OCI-LY7 (cell line): ENCODE measurements around the gene PLA2G4E. TPM values are rescaled to one million over a fixed set of nuclear protein-coding genes. Genes with fewer than 3 reads are reported as not detected.

Experiments used
- BruUV-seq: library from RNA; stranded (reverse); fragments of 400-500 nt; replicated peaks from 2 replicates; lab custom pipeline; 2021; lab: Mats Ljungman, UMichigan
- CTCF ChIA-PET: fragments of 300-600 bp; sonication (Branson Sonifier 250); formaldehyde crosslinking; loops from one replicate; lab custom pipeline; 2022; ENCODE audit warnings: antibody characterized with exemption; ENCODE audit not compliant: unreplicated experiment; lab: Charles Lee
- POLR2A ChIA-PET: fragments of 300-600 bp; sonication (Branson Sonifier 250); formaldehyde crosslinking; loops from one replicate; lab custom pipeline; 2022; ENCODE audit warnings: antibody characterized with exemption; lab: Charles Lee
- DNase-seq: peaks from one replicate; pipeline ENCODE4 v3.0.0-alpha.2; 2015; ENCODE audit warnings: low spot score
- H2AFZ ChIP-seq: fragments of 200-600 bp; sonication (generic), shearing (Covaris generic); 2 replicates; pipeline ENCODE4 v1.6.1; 2014; ENCODE audit warnings: mild to moderate bottlenecking, antibody characterized with exemption, low read length, moderate library complexity
- H3K27ac ChIP-seq: fragments of 200-600 bp; sonication (generic); 2 replicates; pipeline ENCODE4 v1.5.1; 2014; ENCODE audit warnings: mixed run types, low read depth, mild to moderate bottlenecking, moderate library complexity, low read length, inconsistent platforms; ENCODE audit not compliant: poor library complexity, severe bottlenecking
- H3K36me3 ChIP-seq: fragments of 200-600 bp; sonication (generic); 2 replicates; pipeline ENCODE4 v1.6.1; 2014; ENCODE audit warnings: mild to moderate bottlenecking, antibody characterized with exemption, low read length, moderate library complexity, mixed read lengths; ENCODE audit not compliant: insufficient read depth
- H3K4me1 ChIP-seq: fragments of 200-600 bp; sonication (generic); 2 replicates; pipeline ENCODE4 v1.5.1; 2014; ENCODE audit warnings: mild to moderate bottlenecking, low read length; ENCODE audit not compliant: insufficient read depth, poor library complexity, severe bottlenecking
- H3K4me2 ChIP-seq: fragments of 200-600 bp; sonication (generic); 2 replicates; pipeline ENCODE4 v1.6.1; 2014; ENCODE audit warnings: mild to moderate bottlenecking, low read length
- H3K4me3 ChIP-seq: fragments of 200-600 bp; sonication (generic); 2 replicates; pipeline ENCODE4 v1.5.1; 2014; ENCODE audit warnings: mild to moderate bottlenecking, low read depth, low read length; ENCODE audit not compliant: poor library complexity, severe bottlenecking
- H3K79me2 ChIP-seq: fragments of 200-600 bp; sonication (generic); 2 replicates; pipeline ENCODE4 v1.6.1; 2016; ENCODE audit warnings: low read depth, mild to moderate bottlenecking, low read length, moderate library complexity, mixed read lengths; ENCODE audit not compliant: insufficient read depth
- H3K9me2 ChIP-seq: fragments of 200-600 bp; sonication (generic); 2 replicates; pipeline ENCODE4 v1.6.1; 2016; ENCODE audit warnings: mild to moderate bottlenecking, low read length, mixed read lengths; ENCODE audit not compliant: insufficient read depth
- H3K9me3 ChIP-seq: fragments of 200-600 bp; sonication (generic); 2 replicates; pipeline ENCODE4 v1.6.1; 2014; ENCODE audit warnings: mild to moderate bottlenecking, mixed run types, low read length, mixed read lengths
- H4K20me1 ChIP-seq: fragments of 200-600 bp; sonication (generic); 2 replicates; pipeline ENCODE4 v1.6.1; 2014; ENCODE audit warnings: mild to moderate bottlenecking, antibody characterized with exemption, low read length, moderate library complexity, mixed read lengths; ENCODE audit not compliant: insufficient read depth
- EZH2phosphoT487 ChIP-seq: fragments of 200-600 bp; sonication (generic); IDR thresholded peaks from 2 replicates; pipeline ENCODE4 v1.6.1; 2018; ENCODE audit warnings: low read depth, borderline replicate concordance, mild to moderate bottlenecking, mixed run types, antibody characterized with exemption, low read length, moderate library complexity, mixed read lengths
- intact Hi-C: fragments of 100-400 bp; cut with micrococcal nuclease; formaldehyde crosslinking; loops from one replicate; pipeline ENCODE4 v1.10.0; 2022; ENCODE audit not compliant: unreplicated experiment
- total RNA-seq, 2 experiments: library from RNA; depleted of rRNA in 1 of 2; stranded (reverse); fragments of >200 nt in 1 of 2; shearing (Covaris generic) in 1 of 2; gene quantifications; 2 replicates each; pipeline ENCODE4 v1.2.3, GENCODE V29; 2014 to 2022
- TF ChIP-seq, protein P1 (sequence below): fragments of 200-600 bp; sonication (generic); conservative IDR thresholded peaks from 2 replicates; pipeline ENCODE4 v1.5.1; 2014; ENCODE audit warnings: mild to moderate bottlenecking, antibody characterized with exemption, low read length, moderate library complexity, mixed read lengths

Gene PLA2G4E
- total RNA-seq, 2 experiments from 2014 or later: not detected

DNA sequence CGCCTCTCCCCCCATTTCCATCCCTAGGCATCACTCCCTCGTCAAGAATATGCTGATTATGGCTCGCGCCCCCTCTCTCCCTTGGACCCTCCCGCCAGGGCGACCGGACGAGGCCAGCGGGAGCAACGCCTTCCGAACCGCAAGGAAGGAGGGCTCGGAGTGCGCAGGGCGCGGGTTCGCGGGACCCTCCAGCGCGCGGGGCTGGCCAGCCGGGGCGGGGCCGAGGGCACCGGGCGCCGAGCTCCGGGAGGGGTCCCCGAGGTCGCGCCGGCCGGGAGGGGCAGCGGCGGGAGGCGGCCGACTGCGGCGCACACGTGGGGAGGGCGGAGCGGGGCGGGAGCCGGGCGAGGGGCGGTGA, 49.0 kb downstream of the PLA2G4E start:
- intact Hi-C loops: loop anchor here (5.0 kb wide), 1 partner anchor 45 kb away; no protein-coding TSS in a partner anchor
- BruUV-seq: no TSS peak
- no peak for DNase-seq
- ChIA-PET CTCF (no interaction called here), POLR2A (interaction anchor here (0.9 to 1.5 kb wide), 5 partner anchors 10 to 428 kb away, joined by 3 to 6 read pairs (median 3); partner anchors contain the start of gene RPAP1)
- Histone ChIP-seq H4K20me1 (no peaks in the 10 kb centered on the region), H3K4me1 (peaks cover 45% of the 10 kb centered on the region), H3K4me2 (peak overlapping the region; percentile 97), H3K9me2 (no peaks in the 10 kb centered on the region), H3K4me3 (peak overlapping the region; percentile 72), H3K9me3 (no peaks in the 10 kb centered on the region), H3K36me3 (no peaks in the 10 kb centered on the region), H2AFZ (peak overlapping the region; percentile 69), H3K27ac (peak overlapping the region; percentile 88), H3K79me2 (peaks cover 45% of the 10 kb centered on the region)
- TF ChIP-seq, protein P1, sequence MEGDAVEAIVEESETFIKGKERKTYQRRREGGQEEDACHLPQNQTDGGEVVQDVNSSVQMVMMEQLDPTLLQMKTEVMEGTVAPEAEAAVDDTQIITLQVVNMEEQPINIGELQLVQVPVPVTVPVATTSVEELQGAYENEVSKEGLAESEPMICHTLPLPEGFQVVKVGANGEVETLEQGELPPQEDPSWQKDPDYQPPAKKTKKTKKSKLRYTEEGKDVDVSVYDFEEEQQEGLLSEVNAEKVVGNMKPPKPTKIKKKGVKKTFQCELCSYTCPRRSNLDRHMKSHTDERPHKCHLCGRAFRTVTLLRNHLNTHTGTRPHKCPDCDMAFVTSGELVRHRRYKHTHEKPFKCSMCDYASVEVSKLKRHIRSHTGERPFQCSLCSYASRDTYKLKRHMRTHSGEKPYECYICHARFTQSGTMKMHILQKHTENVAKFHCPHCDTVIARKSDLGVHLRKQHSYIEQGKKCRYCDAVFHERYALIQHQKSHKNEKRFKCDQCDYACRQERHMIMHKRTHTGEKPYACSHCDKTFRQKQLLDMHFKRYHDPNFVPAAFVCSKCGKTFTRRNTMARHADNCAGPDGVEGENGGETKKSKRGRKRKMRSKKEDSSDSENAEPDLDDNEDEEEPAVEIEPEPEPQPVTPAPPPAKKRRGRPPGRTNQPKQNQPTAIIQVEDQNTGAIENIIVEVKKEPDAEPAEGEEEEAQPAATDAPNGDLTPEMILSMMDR: no peak
- TF ChIP-seq EZH2phosphoT487: no peak

- POLR2A ChIA-PET: interaction anchor here (0.6 to 1.9 kb wide), 5 partner anchors 9 to 1114 kb away, joined by 3 to 5 read pairs (median 3); partner anchors contain the start of gene RPAP1
- H2AFZ ChIP-seq: peak overlapping the region; percentile 69
- peaks cover 50% of the 10 kb centered on the region for H3K79me2 ChIP-seq
- peaks cover 48% of the 10 kb centered on the region for H3K4me1 ChIP-seq
- intact Hi-C loops: loop anchor here (5.0 kb wide), 1 partner anchor 44 kb away; no protein-coding TSS in a partner anchor
- no peaks in the 10 kb centered on the region for H4K20me1 ChIP-seq
- H3K36me3 ChIP-seq: no peaks in the 10 kb centered on the region
- DNase-seq: peak; percentile 86
- BruUV-seq: TSS peak; percentile 72
- no peak for TF ChIP-seq EZH2phosphoT487
- TF ChIP-seq, protein P1: no peak
- H3K4me3 ChIP-seq: peak overlapping the region; percentile 72
- CTCF ChIA-PET: no interaction called here
- H3K4me2 ChIP-seq: peak overlapping the region; percentile 97
- H3K9me3 ChIP-seq: no peaks in the 10 kb centered on the region
- no peaks in the 10 kb centered on the region for H3K9me2 ChIP-seq
- peak overlapping the region; percentile 88 for H3K27ac ChIP-seq
Measured at GRCh38 chr15:41971089-41971894, 49.5 kb downstream of the PLA2G4E start.
